GM23338 (cell line): Measurements from ENCODE around the gene SEMA5A. TPM values are rescaled to one million over a fixed set of nuclear protein-coding genes. Genes with fewer than 3 reads are reported as not detected.

Experiments used
- ATAC-seq: fragments of 200-7000 bp; cut with Tn5 transposase; 3 replicates; pipeline ENCODE4 v1.9.1; 2020
- DNase-seq: peaks from one replicate; pipeline ENCODE4 v3.0.0-alpha.2; 2015; ENCODE audit warnings: low spot score
- H2AFZ ChIP-seq: fragments of 200-600 bp; sonication (generic); 2 replicates; pipeline ENCODE4 v1.8.0; 2016; ENCODE audit warnings: antibody characterized with exemption, mild to moderate bottlenecking, moderate library complexity
- H3F3A ChIP-seq: fragments of 200-600 bp; sonication (generic); replicated peaks from 2 replicates; pipeline ENCODE4 v1.8.0; 2017; ENCODE audit warnings: antibody characterized with exemption, mixed run types, low read depth
- H3K27ac ChIP-seq: fragments of 200-600 bp; sonication (generic); 2 replicates; pipeline ENCODE4 v1.6.1; 2016; ENCODE audit warnings: low read depth
- H3K27me3 ChIP-seq: fragments of 200-600 bp; sonication (generic); 2 replicates; pipeline ENCODE4 v1.8.0; 2016; ENCODE audit warnings: mild to moderate bottlenecking, mixed run types, moderate library complexity; ENCODE audit not compliant: insufficient read depth
- H3K36me3 ChIP-seq: fragments of 200-600 bp; sonication (generic); 2 replicates; pipeline ENCODE4 v1.8.0; 2016; ENCODE audit warnings: mild to moderate bottlenecking; ENCODE audit not compliant: insufficient read depth
- H3K4me1 ChIP-seq: fragments of 200-600 bp; sonication (generic); 2 replicates; pipeline ENCODE4 v1.8.0; 2016; ENCODE audit warnings: mild to moderate bottlenecking, moderate library complexity; ENCODE audit not compliant: insufficient read depth
- H3K4me2 ChIP-seq: fragments of 200-600 bp; sonication (generic); 2 replicates; pipeline ENCODE4 v1.7.1; 2017; ENCODE audit warnings: mixed run types
- H3K4me3 ChIP-seq: fragments of 200-600 bp; sonication (generic); 2 replicates; pipeline ENCODE4 v1.6.1; 2016; ENCODE audit warnings: mixed run types
- H3K79me2 ChIP-seq: fragments of 200-600 bp; sonication (generic); replicated peaks from 2 replicates; pipeline ENCODE4 v1.8.0; 2017; ENCODE audit warnings: mild to moderate bottlenecking; ENCODE audit not compliant: insufficient read depth
- H3K9me2 ChIP-seq: fragments of 200-600 bp; sonication (generic); 2 replicates; pipeline ENCODE4 v1.8.0; 2017; ENCODE audit not compliant: insufficient read depth
- H4K20me1 ChIP-seq: fragments of 200-600 bp; sonication (generic); replicated peaks from 2 replicates; pipeline ENCODE4 v1.8.0; 2017; ENCODE audit warnings: mild to moderate bottlenecking; ENCODE audit not compliant: insufficient read depth
- H3K27ac Mint-ChIP-seq: 2 replicates; pipeline ENCODE4 v1.8.0; 2020; ENCODE audit warnings: inconsistent platforms, mild to moderate bottlenecking, moderate library complexity, mixed read lengths
- H3K27me3 Mint-ChIP-seq: 3 replicates; pipeline ENCODE4 v1.8.0; 2022; ENCODE audit warnings: low read depth, mild to moderate bottlenecking, moderate library complexity, mixed read lengths, inconsistent platforms; ENCODE audit not compliant: insufficient read depth, poor library complexity
- H3K36me3 Mint-ChIP-seq: 3 replicates; pipeline ENCODE4 v1.8.0; 2021; ENCODE audit warnings: low read depth, mild to moderate bottlenecking, inconsistent platforms, moderate library complexity, mixed read lengths
- H3K4me1 Mint-ChIP-seq: 3 replicates; pipeline ENCODE4 v1.8.0; 2020; ENCODE audit warnings: mild to moderate bottlenecking, inconsistent platforms, mixed read lengths
- H3K4me3 Mint-ChIP-seq: 3 replicates; pipeline ENCODE4 v1.8.0; 2021; ENCODE audit warnings: moderate library complexity, mild to moderate bottlenecking, inconsistent platforms, mixed read lengths
- H3K9me3 Mint-ChIP-seq: 3 replicates; pipeline ENCODE4 v1.8.0; 2020; ENCODE audit warnings: moderate library complexity, mild to moderate bottlenecking, inconsistent platforms, mixed read lengths
- CREB1 ChIP-seq: fragments of 250-450 bp; sonication (Bioruptor Pico); IDR thresholded peaks from 2 replicates; pipeline ENCODE4 v1.5.0; 2020; ENCODE audit warnings: low read depth, mild to moderate bottlenecking, moderate library complexity
- ETS1 ChIP-seq: IDR thresholded peaks from 2 replicates; pipeline ENCODE4 v1.6.1; 2016; ENCODE audit warnings: antibody characterized with exemption
- EZH2 ChIP-seq: fragments of 200-600 bp; sonication (generic); IDR thresholded peaks from one replicate; pipeline ENCODE4 v1.8.0; 2017; ENCODE audit warnings: antibody characterized with exemption, mild to moderate bottlenecking, low read depth; ENCODE audit not compliant: unreplicated experiment
- EZH2phosphoT487 ChIP-seq: fragments of 200-600 bp; sonication (generic); IDR thresholded peaks from one replicate; pipeline ENCODE4 v1.8.1; 2018; ENCODE audit warnings: antibody characterized with exemption; ENCODE audit not compliant: unreplicated experiment
- JUNB ChIP-seq: IDR thresholded peaks from one replicate; pipeline ENCODE4 v1.6.1; 2016; ENCODE audit warnings: antibody characterized with exemption; ENCODE audit not compliant: unreplicated experiment
- NANOG ChIP-seq: IDR thresholded peaks from 2 replicates; pipeline ENCODE4 v1.6.1; 2016; ENCODE audit warnings: antibody characterized with exemption, borderline replicate concordance
- POLR2AphosphoS5 ChIP-seq: IDR thresholded peaks from 2 replicates; pipeline ENCODE4 v1.6.1; 2016; ENCODE audit warnings: antibody characterized with exemption, low read depth
- STAT1 ChIP-seq: IDR thresholded peaks from one replicate; pipeline ENCODE4 v1.6.1; 2016; ENCODE audit warnings: antibody characterized with exemption; ENCODE audit not compliant: unreplicated experiment
- ZNF462 ChIP-seq: fragments of 250-450 bp; sonication (Bioruptor Pico); IDR thresholded peaks from 2 replicates; pipeline ENCODE4 v1.5.0; 2020; ENCODE audit warnings: mild to moderate bottlenecking, moderate library complexity
- polyA plus RNA-seq: library from polyadenylated mRNA; unstranded; fragments of >200 nt; fragmentation: Nextera tagmentation; extraction: Ambion mirVana; gene quantifications from 2 replicates; pipeline ENCODE4 v1.2.1, GENCODE V29; 2016
- total RNA-seq: library from RNA; depleted of rRNA; stranded (reverse); fragments of >200 nt; shearing (Covaris generic); gene quantifications from 2 replicates; pipeline ENCODE4 v1.2.3, GENCODE V29; 2014
- TF ChIP-seq, protein P1 (sequence below): IDR thresholded peaks from one replicate; pipeline ENCODE4 v1.6.1; 2018; ENCODE audit warnings: antibody characterized with exemption; ENCODE audit not compliant: unreplicated experiment

SEMA5A gene
- total and polyA plus RNA-seq, 2 experiments from 2014 or later: 2.1 to 8.1 TPM

GRCh38 chr5:9233712-9234111, 312.2 kb downstream of the SEMA5A start:
- Histone ChIP-seq H3F3A (no peaks in the 10 kb centered on the region), H3K4me1 (peaks cover 6% of the 10 kb centered on the region), H3K27ac (no peak overlapping the region), H4K20me1 (no peaks in the 10 kb centered on the region), H3K4me3 (no peak overlapping the region), H3K79me2 (no peaks in the 10 kb centered on the region), H3K4me2 (0 out of 2 replicates have a peak overlapping the region, but pooled peaks have one; percentile 1), H3K27me3 (no peaks in the 10 kb centered on the region), H3K36me3 (no peaks in the 10 kb centered on the region), H3K9me2 (peaks cover 6% of the 10 kb centered on the region; the same call in 1 of the 2 replicates), H2AFZ (no peak overlapping the region)
- Mint-ChIP-seq H3K4me1 (peaks cover 10% of the 10 kb centered on the region; the same call in 2 of the 3 replicates), H3K36me3 (peaks cover 8% of the 10 kb centered on the region; the same call in 2 of the 3 replicates), H3K27ac (no peak overlapping the region), H3K27me3 (no peaks in the 10 kb centered on the region), H3K9me3 (no peaks in the 10 kb centered on the region), H3K4me3 (no peak overlapping the region)
- DNase-seq (peak; percentile 32), ATAC-seq (peak; percentile 65)
- TF ChIP-seq, protein P1, sequence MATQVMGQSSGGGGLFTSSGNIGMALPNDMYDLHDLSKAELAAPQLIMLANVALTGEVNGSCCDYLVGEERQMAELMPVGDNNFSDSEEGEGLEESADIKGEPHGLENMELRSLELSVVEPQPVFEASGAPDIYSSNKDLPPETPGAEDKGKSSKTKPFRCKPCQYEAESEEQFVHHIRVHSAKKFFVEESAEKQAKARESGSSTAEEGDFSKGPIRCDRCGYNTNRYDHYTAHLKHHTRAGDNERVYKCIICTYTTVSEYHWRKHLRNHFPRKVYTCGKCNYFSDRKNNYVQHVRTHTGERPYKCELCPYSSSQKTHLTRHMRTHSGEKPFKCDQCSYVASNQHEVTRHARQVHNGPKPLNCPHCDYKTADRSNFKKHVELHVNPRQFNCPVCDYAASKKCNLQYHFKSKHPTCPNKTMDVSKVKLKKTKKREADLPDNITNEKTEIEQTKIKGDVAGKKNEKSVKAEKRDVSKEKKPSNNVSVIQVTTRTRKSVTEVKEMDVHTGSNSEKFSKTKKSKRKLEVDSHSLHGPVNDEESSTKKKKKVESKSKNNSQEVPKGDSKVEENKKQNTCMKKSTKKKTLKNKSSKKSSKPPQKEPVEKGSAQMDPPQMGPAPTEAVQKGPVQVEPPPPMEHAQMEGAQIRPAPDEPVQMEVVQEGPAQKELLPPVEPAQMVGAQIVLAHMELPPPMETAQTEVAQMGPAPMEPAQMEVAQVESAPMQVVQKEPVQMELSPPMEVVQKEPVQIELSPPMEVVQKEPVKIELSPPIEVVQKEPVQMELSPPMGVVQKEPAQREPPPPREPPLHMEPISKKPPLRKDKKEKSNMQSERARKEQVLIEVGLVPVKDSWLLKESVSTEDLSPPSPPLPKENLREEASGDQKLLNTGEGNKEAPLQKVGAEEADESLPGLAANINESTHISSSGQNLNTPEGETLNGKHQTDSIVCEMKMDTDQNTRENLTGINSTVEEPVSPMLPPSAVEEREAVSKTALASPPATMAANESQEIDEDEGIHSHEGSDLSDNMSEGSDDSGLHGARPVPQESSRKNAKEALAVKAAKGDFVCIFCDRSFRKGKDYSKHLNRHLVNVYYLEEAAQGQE: no peak
- TF ChIP-seq ETS1 (no peak), NANOG (no peak), JUNB (no peak)

GRCh38 chr5:9233035-9233434, 312.8 kb downstream of the SEMA5A start:
- Histone ChIP-seq H3K36me3 (no peaks in the 10 kb centered on the region), H3K27ac (no peak overlapping the region), H3K27me3 (no peaks in the 10 kb centered on the region), H3K4me1 (peaks cover 6% of the 10 kb centered on the region), H3K4me2 (no peak overlapping the region), H3F3A (no peaks in the 10 kb centered on the region), H3K79me2 (no peaks in the 10 kb centered on the region), H2AFZ (no peak overlapping the region), H4K20me1 (no peaks in the 10 kb centered on the region), H3K4me3 (no peak overlapping the region), H3K9me2 (peaks cover 6% of the 10 kb centered on the region; the same call in 1 of the 2 replicates)
- peaks cover 10% of the 10 kb centered on the region; the same call in 2 of the 3 replicates for H3K4me1 Mint-ChIP-seq
- no peak overlapping the region for H3K27ac Mint-ChIP-seq
- no peaks in the 10 kb centered on the region for H3K9me3 Mint-ChIP-seq
- H3K36me3 Mint-ChIP-seq: peaks cover 9% of the 10 kb centered on the region; the same call in 2 of the 3 replicates
- no peak overlapping the region for H3K4me3 Mint-ChIP-seq
- no peaks in the 10 kb centered on the region for H3K27me3 Mint-ChIP-seq
- ATAC-seq (no peak), DNase-seq (no peak)
- TF ChIP-seq CREB1 (CRISPR knock-in tag): no peak
- TF ChIP-seq ZNF462 (CRISPR knock-in tag): no peak
- TF ChIP-seq ETS1: no peak
- TF ChIP-seq STAT1: no peak
- no peak for TF ChIP-seq EZH2
- TF ChIP-seq POLR2AphosphoS5: no peak
- no peak for TF ChIP-seq EZH2phosphoT487
- TF ChIP-seq JUNB: no peak
